Glutamatergic neuron (in vitro differentiated cells): ENCODE results near the gene NDUFS5. TPM values are rescaled to one million over a fixed set of nuclear protein-coding genes. Genes with fewer than 3 reads are reported as not detected.
"Not testable (repeated sequence)": the region's sequence is repeated elsewhere in the genome, so short reads cannot be mapped to it uniquely, and the experiment has no call there.

Experiments
- DNase-seq: peaks from one replicate; pipeline ENCODE4 v3.0.0; 2022
- H3K27ac Mint-ChIP-seq: one replicate; pipeline ENCODE4 v1.8.0; 2020; ENCODE audit warnings: mild to moderate bottlenecking, mixed read lengths, inconsistent platforms; ENCODE audit not compliant: unreplicated experiment
- H3K27me3 Mint-ChIP-seq: one replicate; pipeline ENCODE4 v1.8.0; 2020; ENCODE audit warnings: mild to moderate bottlenecking, moderate library complexity, mixed read lengths, inconsistent platforms; ENCODE audit not compliant: unreplicated experiment
- H3K36me3 Mint-ChIP-seq: one replicate; pipeline ENCODE4 v1.8.0; 2020; ENCODE audit warnings: mild to moderate bottlenecking, mixed read lengths, inconsistent platforms; ENCODE audit not compliant: unreplicated experiment
- H3K4me1 Mint-ChIP-seq: one replicate; pipeline ENCODE4 v1.8.0; 2020; ENCODE audit warnings: mild to moderate bottlenecking, low read depth, mixed read lengths, inconsistent platforms; ENCODE audit not compliant: unreplicated experiment
- H3K4me3 Mint-ChIP-seq: one replicate; pipeline ENCODE4 v1.8.0; 2020; ENCODE audit warnings: mild to moderate bottlenecking, mixed read lengths, inconsistent platforms; ENCODE audit not compliant: unreplicated experiment
- H3K9me3 Mint-ChIP-seq: one replicate; pipeline ENCODE4 v1.8.0; 2020; ENCODE audit warnings: mild to moderate bottlenecking, moderate library complexity, mixed read lengths, inconsistent platforms; ENCODE audit not compliant: unreplicated experiment
- total RNA-seq: library from RNA; stranded (reverse); fragmentation: NEBNext Ultra II Directional; extraction: Animal tissue kit (Norgen Biotek cat#: 25700); gene quantifications from one replicate; pipeline ENCODE4 v1.2.1, GENCODE V29; 2021; ENCODE audit not compliant: unreplicated experiment
- TF ChIP-seq, protein P1 (sequence below): fragments of 200-600 bp; sonication (generic); IDR thresholded peaks from one replicate; pipeline ENCODE4 v1.5.0; 2021; ENCODE audit not compliant: partially characterized antibody, unreplicated experiment

The NDUFS5 gene
- total RNA-seq, 1 donor from 2014 or later = 320 TPM

GRCh38 chr1:39065542-39065941, 39.4 kb downstream of the NDUFS5 start:
- H3K9me3 Mint-ChIP-seq = no peaks in the 10 kb centered on the region
- peaks cover 4% of the 10 kb centered on the region for H3K36me3 Mint-ChIP-seq
- H3K4me1 Mint-ChIP-seq = no peaks in the 10 kb centered on the region
- DNase-seq = no peak
- H3K27ac Mint-ChIP-seq = no peak overlapping the region
- H3K27me3 Mint-ChIP-seq = no peaks in the 10 kb centered on the region
- TF ChIP-seq, protein P1, sequence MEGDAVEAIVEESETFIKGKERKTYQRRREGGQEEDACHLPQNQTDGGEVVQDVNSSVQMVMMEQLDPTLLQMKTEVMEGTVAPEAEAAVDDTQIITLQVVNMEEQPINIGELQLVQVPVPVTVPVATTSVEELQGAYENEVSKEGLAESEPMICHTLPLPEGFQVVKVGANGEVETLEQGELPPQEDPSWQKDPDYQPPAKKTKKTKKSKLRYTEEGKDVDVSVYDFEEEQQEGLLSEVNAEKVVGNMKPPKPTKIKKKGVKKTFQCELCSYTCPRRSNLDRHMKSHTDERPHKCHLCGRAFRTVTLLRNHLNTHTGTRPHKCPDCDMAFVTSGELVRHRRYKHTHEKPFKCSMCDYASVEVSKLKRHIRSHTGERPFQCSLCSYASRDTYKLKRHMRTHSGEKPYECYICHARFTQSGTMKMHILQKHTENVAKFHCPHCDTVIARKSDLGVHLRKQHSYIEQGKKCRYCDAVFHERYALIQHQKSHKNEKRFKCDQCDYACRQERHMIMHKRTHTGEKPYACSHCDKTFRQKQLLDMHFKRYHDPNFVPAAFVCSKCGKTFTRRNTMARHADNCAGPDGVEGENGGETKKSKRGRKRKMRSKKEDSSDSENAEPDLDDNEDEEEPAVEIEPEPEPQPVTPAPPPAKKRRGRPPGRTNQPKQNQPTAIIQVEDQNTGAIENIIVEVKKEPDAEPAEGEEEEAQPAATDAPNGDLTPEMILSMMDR = no peak
- no peak overlapping the region for H3K4me3 Mint-ChIP-seq

- H3K9me3 Mint-ChIP-seq, H3K27me3 Mint-ChIP-seq: not testable (repeated sequence)
Measured at GRCh38 chr1:39068227-39068626, 42.1 kb downstream of the NDUFS5 start.

DNA sequence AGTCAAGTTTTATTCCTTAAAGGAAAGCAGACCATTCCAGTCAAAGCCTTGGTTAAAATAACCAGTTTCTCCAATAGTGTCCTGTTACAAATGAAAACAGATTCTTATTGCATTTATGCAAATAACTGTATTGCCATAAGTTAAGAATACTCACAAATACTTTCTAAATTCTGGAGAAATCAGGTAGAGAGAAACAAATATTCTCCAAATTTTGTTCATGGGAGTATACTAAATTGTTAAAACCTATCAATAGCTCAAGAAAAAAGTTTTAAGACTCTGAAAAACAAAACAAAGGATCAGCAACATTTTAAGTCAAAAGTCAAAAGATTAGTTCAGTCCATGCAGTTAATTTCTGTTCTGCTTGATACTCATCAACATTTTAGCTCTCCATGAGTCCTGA, 45.4 kb downstream of the NDUFS5 start:
- not testable (repeated sequence) for H3K27ac Mint-ChIP-seq, H3K36me3 Mint-ChIP-seq, H3K4me1 Mint-ChIP-seq, H3K9me3 Mint-ChIP-seq, H3K4me3 Mint-ChIP-seq, DNase-seq, H3K27me3 Mint-ChIP-seq

More at GRCh38 chr1:39068227-39068626, 42.1 kb downstream of the NDUFS5 start:
- not testable (repeated sequence) for H3K4me3 Mint-ChIP-seq, H3K36me3 Mint-ChIP-seq, DNase-seq, H3K4me1 Mint-ChIP-seq, H3K27ac Mint-ChIP-seq

- no peak for DNase-seq
- Mint-ChIP-seq H3K36me3 (peaks cover 4% of the 10 kb centered on the region), H3K27ac (no peak overlapping the region), H3K4me3 (no peak overlapping the region), H3K27me3 (peaks cover 17% of the 10 kb centered on the region), H3K9me3 (peaks cover 4% of the 10 kb centered on the region), H3K4me1 (no peaks in the 10 kb centered on the region)
- TF ChIP-seq, protein P1 = no peak
Measured at GRCh38 chr1:39076127-39076798, 50.1 kb downstream of the NDUFS5 start.

DNA sequence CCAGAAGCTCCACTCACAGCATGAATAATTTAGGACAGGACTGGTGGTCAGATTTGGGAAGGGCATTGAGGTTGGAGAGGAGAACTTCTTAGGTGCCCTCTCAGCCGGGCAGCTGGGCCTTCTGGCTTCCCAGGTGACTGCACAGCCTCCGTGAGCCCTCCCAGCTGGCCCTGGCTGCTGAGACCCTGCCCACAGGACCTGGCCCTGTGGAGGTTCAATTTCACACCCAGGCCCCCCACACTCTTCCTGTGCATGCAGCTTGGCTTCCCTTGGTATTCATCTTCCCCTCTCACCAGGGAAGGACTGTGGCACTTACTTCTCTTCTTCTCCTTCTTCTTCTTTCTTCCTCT, 50.6 kb downstream of the NDUFS5 start:
- DNase-seq = no peak
- Mint-ChIP-seq H3K27me3 (peaks cover 17% of the 10 kb centered on the region), H3K4me1 (no peaks in the 10 kb centered on the region)

GRCh38 chr1:39080269-39080826, 54.2 kb downstream of the NDUFS5 start:
- no peak for DNase-seq
- Mint-ChIP-seq H3K27ac (no peak overlapping the region), H3K36me3 (peaks cover 4% of the 10 kb centered on the region), H3K4me3 (peak overlapping the region; percentile 72), H3K4me1 (peaks cover 2% of the 10 kb centered on the region), H3K9me3 (peaks cover 5% of the 10 kb centered on the region), H3K27me3 (peaks cover 25% of the 10 kb centered on the region)
- TF ChIP-seq, protein P1 = no peak

More for the DNA sequence above, 50.6 kb downstream of the NDUFS5 start:
- peaks cover 1% of the 10 kb centered on the region for H3K9me3 Mint-ChIP-seq
- H3K4me3 Mint-ChIP-seq = no peak overlapping the region
- peaks cover 4% of the 10 kb centered on the region for H3K36me3 Mint-ChIP-seq
- no peak overlapping the region for H3K27ac Mint-ChIP-seq
- TF ChIP-seq, protein P1 = no peak
